Choroid plexus epithelial cell (primary cell): ENCODE data around the gene CDS2.
A peak's percentile ranks its signal among the peaks of the same experiment; 100 is the strongest.
"Not testable (repeated sequence)": the region's sequence is repeated elsewhere in the genome, so short reads cannot be mapped to it uniquely, and the experiment has no call there.

Experiments
- DNase-seq: peaks from one replicate; pipeline ENCODE4 v3.0.0-alpha.2; 2010; ENCODE audit warnings: low read depth
- H3K4me3 ChIP-seq: 2 replicates; pipeline ENCODE4 v1.5.1; 2011; ENCODE audit warnings: low read depth, mild to moderate bottlenecking, control low read depth, low read length, moderate library complexity
- TF ChIP-seq, protein P1 (sequence below): conservative IDR thresholded peaks from 2 replicates; pipeline ENCODE4 v1.5.1; 2011; ENCODE audit warnings: low read depth, mild to moderate bottlenecking, control low read depth, inconsistent platforms, low read length, moderate library complexity

CDS2 gene

DNA sequence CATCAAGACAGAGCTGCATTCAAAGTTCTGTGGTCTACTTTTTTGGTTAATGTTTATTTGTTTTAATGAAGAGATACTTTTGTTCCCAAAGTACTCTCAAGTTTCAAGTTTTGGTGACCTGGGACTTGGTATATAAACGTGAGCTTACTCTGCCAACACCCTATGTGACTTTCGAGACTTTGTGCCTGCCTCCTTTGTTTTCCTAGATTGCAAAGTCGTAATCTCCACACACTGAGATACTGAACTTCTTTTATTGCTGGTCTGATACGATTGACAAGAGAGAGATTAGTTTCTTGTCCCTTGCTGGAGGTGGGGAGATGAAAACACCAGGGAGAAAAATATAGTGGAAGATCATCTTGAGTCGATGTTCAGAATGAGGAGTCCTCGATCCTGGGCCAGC, 34.9 kb upstream of the CDS2 start:
- no peak for DNase-seq
- H3K4me3 ChIP-seq, result no peak overlapping the region
- TF ChIP-seq, protein P1, sequence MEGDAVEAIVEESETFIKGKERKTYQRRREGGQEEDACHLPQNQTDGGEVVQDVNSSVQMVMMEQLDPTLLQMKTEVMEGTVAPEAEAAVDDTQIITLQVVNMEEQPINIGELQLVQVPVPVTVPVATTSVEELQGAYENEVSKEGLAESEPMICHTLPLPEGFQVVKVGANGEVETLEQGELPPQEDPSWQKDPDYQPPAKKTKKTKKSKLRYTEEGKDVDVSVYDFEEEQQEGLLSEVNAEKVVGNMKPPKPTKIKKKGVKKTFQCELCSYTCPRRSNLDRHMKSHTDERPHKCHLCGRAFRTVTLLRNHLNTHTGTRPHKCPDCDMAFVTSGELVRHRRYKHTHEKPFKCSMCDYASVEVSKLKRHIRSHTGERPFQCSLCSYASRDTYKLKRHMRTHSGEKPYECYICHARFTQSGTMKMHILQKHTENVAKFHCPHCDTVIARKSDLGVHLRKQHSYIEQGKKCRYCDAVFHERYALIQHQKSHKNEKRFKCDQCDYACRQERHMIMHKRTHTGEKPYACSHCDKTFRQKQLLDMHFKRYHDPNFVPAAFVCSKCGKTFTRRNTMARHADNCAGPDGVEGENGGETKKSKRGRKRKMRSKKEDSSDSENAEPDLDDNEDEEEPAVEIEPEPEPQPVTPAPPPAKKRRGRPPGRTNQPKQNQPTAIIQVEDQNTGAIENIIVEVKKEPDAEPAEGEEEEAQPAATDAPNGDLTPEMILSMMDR, result no peak

DNA sequence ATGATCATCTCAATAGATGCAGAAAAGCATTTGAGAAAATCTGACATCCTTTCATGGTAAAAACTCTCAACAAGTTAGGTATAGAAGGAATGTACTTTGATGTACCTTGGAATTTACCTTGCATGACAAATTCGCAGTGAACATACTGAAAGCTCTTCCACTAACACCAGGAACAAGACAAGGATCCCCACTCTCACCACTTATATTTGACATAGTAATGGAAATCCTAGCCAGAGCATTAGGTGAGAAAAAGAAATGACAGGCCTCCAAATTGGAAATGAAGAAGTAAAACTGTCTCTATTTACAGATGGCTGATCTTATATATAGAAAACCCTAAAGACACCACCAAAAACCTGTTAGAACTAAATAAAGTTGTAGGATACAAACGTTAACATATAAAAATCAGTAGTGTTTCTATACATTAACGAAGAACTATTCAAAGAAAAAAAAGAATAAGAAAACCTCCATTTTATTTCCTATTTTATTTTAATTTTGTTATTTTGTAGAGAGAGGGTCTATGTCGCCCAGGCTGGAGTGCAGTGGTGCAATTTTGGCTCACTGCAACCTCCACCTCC, 34.0 kb upstream of the CDS2 start:
- no peak for DNase-seq
- TF ChIP-seq, protein P1, result no peak
- no peak overlapping the region for H3K4me3 ChIP-seq

DNA sequence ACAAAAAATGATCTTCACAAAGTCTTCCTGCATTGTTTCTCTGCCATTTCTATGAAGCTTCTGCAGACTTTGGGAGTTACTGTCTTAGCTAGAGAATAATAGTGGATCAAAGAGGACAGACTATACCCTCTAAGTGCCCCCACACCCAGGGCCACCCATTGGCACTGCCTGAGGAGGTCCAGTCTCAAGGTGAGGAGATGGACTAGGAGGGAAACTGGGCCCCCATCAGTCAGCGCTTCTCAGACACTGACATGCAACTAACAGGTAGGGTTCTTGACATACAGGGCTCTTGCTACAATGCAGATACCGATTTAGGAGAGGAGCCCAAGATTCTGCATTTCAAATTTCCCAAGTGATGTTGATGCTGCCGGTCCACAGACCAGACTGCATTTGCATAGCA, 31.4 kb upstream of the CDS2 start:
- TF ChIP-seq, protein P1, result no peak
- H3K4me3 ChIP-seq, result no peak overlapping the region
- DNase-seq, result no peak

DNA sequence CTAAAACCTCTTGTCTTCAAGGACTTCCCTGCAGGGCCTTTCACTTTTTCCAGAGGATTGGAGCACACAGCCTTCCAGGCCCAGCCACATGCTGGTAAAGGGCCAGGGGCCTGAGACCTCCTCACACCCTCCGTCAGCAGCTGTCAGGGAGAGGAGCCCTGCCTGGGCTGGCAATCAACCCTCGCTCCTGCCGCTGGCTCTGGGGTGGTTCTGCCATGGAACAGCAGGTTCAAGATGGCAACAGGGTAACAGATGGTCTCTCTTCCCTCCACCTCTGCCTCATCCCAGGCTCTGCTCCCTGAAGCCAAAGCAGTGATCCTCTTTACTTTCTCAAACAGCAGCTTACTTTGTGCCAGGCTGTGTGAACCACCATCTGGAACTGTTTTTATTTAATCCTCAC, 30.9 kb upstream of the CDS2 start:
- DNase-seq, result no peak
- H3K4me3 ChIP-seq, result no peak overlapping the region
- TF ChIP-seq, protein P1, result no peak

DNA sequence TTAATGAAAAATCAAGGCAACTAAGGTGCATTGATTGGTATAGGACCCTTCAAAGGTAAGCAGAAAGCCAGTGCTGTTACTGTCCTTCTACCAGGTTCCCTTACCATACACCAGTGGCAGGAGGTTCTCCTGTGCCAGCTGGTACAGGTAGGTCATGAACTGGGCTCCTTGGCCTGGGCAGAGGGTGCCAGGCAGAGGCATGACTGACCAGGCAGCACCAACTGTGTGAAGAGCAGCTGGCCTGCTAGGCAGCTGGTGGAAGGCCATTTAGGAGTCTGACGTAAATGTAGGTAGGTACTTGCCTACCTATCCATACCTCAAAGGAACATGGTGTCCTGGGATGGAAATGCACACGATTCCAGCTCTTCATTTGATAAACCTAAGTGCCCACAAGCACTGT, 30.3 kb upstream of the CDS2 start:
- TF ChIP-seq, protein P1, result no peak
- H3K4me3 ChIP-seq, result no peak overlapping the region

DNA sequence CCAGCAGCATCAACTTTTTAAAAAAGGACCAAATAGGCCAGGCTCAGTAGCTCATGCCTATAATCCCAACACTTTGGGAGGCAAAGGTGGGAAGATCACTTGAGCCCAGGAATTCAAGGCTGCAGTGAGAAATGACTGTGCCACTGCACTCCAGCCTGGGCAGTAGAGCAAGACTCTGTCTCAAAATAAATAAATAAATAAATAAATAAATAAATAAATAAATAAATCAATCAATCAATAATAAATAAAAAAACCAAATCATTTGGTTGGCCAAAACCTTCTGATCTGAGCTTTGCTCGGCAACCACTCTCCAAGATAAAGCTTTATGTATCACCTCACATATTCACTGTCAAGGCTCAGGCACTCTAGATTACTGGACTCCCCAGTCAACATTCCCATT, 27.8 kb upstream of the CDS2 start:
- H3K4me3 ChIP-seq, DNase-seq: not testable (repeated sequence)

More for the DNA sequence above, 30.3 kb upstream of the CDS2 start:
- no peak for DNase-seq

DNA sequence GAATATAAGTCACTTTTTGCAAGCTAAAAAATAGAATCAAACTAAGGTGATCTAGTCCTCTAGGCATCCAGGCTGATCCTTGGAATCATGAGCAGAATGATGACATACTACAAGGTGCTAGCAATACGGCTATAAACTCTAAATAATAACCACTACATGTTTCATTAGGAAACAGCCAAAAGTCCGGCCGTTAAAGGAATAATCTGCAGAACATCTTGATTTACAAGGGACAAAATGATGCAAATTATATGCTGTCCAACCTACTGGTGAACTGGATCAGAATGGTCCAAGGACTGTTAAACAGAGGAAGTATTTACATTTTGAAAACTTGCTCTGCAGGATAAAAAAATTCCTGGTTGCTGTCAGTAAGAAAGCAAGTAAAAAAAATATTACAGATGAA, 26.9 kb upstream of the CDS2 start:
- H3K4me3 ChIP-seq, DNase-seq: not testable (repeated sequence)

DNA sequence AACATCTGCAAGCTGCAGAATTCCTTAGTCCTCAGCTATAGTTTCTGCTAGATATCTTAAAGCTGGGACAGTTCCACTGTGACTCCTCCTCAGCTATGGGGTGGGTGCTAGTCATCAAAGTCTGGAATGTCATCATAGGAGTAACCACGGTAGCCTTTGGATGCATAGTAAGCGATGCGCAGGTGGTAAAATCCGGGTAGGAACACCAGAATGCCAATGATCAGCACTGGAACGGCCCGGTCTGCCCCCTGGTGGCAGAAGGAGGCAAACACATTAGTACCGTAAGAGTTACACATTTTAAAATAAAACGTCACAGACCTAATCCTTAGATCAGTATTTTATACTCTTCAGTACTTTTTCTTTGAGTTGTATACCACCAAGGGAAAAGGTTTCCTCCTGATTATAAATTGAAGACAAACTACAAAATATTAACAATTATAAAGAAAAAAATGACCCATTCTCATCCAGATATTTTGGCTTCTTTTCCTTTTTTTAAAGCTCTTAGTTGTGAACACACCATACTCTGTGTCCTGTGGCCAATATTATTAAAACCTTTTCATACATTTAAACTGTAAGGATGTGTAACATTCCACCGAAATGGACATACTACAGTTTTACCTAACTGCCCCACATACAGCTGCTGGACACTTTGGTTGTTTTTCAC, 26.0 kb upstream of the CDS2 start:
- TF ChIP-seq, protein P1, result peak; percentile 87
- DNase-seq, result peak; percentile 69
- H3K4me3 ChIP-seq, result no peak overlapping the region
